ENCODE results near the gene NEAT1.
"Not testable (repeated sequence)": the region's sequence is repeated elsewhere in the genome, so short reads cannot be mapped to it uniquely, and the experiment has no call there.

NEAT1 gene

DNA sequence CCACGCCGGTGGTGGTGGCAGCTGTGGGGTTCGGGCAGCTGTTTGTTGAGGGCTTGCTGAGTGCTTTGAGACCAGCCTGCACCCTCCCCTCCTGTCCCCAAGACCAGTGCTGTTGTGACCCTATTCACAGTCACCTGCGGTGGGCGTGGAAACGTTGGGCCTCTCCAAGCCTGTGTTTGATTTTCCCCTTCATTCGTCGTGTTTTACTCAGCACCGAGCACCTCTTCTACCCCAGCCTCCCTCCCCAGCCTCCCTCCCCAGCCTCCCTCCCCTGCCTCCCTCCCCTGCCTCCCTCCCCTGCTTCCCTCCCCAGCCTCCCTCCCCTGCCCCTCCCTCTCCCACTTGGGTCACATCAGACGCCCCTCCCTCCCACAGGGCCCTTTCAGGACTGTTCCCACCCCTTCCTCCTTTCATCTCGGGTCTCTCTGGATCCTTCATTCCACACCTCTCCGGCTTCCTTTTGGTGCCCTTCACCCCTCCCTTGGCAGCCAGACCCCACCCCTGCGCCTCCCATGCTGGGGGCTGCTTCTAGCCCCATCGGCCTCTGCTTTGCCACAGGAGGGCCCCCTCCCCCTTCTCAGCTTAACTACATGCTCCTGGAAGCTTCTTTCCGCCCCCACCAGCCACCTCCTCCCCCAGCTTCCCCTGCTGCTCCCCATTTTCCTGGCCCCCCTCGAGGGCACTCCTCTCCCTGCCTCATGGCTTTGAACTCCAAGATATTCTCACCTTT, 21.4 kb upstream of the NEAT1 start:
- H3K4me3 ChIP-seq (ENCODE audit: low read length): no peak overlapping the region
- H3K9ac ChIP-seq (ENCODE audit: low read depth, low read length): no peak overlapping the region
- H3K9me3 ChIP-seq (ENCODE audit: insufficient read depth, low read depth, low read length): no peaks in the 10 kb centered on the region
- peaks cover 2% of the 10 kb centered on the region; the same call in 1 of the 2 replicates for H3K4me1 ChIP-seq (ENCODE audit: insufficient read depth, low read length)
- no peak overlapping the region for H3K27ac ChIP-seq (ENCODE audit: low read length)
- peaks cover 23% of the 10 kb centered on the region for H3K36me3 ChIP-seq (ENCODE audit: insufficient read depth, low read depth, low read length)
- H3K27me3 ChIP-seq (ENCODE audit: insufficient read depth, low read length): no peaks in the 10 kb centered on the region

DNA sequence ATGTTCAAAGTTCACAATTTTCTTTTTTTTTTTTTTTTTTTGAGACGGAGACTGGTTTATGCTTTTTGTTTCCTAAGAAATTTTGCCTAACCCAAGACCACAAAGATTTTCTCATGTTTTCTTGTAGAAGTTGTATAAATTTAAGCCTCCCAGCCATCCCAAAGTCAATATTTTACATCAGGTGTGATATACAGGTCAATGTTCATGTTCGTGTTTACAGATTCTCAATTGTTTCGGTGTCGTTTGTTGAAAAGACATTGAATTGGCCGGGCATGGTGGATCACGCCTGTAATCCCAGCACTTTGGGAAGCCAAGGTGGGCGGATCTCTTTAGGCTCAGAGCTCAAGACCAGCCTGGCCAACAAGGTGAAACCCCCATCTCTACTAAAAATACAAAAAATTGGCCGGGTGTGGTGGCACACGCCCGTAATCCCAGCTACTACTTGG, 20.8 kb upstream of the NEAT1 start:
- peaks cover 2% of the 10 kb centered on the region; the same call in 1 of the 2 replicates for H3K4me1 ChIP-seq (ENCODE audit: insufficient read depth, low read length)
- no peak overlapping the region for H3K4me3 ChIP-seq (ENCODE audit: low read length)
- H3K36me3 ChIP-seq (ENCODE audit: insufficient read depth, low read depth, low read length): peaks cover 23% of the 10 kb centered on the region
- no peaks in the 10 kb centered on the region for H3K27me3 ChIP-seq (ENCODE audit: insufficient read depth, low read length)
- H3K9ac ChIP-seq (ENCODE audit: low read depth, low read length): no peak overlapping the region
- no peak overlapping the region for H3K27ac ChIP-seq (ENCODE audit: low read length)
- no peaks in the 10 kb centered on the region for H3K9me3 ChIP-seq (ENCODE audit: insufficient read depth, low read depth, low read length)

DNA sequence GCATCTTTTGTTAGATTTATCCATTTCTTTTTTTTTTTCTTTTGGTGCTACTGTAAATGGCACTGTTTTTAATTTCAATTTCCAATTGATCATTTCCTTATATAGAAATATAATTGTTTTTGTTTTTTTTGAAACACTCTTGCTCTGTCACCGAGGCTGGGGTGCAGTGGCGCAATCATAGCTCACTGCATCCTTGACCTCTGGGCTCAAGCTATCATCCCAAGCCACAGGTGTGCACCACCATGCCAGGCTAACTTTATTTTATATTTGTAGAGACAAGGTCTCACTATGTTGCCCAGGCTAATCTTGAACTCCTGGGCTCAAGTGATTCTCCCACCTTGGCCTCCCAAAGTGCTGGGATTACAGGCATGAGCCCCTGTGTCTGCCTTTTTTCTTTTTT, 19.8 kb upstream of the NEAT1 start:
- no peak overlapping the region for H3K27ac ChIP-seq (ENCODE audit: low read length)
- peaks cover 2% of the 10 kb centered on the region; the same call in 1 of the 2 replicates for H3K4me1 ChIP-seq (ENCODE audit: insufficient read depth, low read length)
- H3K4me3 ChIP-seq (ENCODE audit: low read length): no peak overlapping the region
- H3K36me3 ChIP-seq (ENCODE audit: insufficient read depth, low read depth, low read length): peaks cover 17% of the 10 kb centered on the region
- H3K9me3 ChIP-seq (ENCODE audit: insufficient read depth, low read depth, low read length): no peaks in the 10 kb centered on the region
- no peak overlapping the region for H3K9ac ChIP-seq (ENCODE audit: low read depth, low read length)
- no peaks in the 10 kb centered on the region for H3K27me3 ChIP-seq (ENCODE audit: insufficient read depth, low read length)

DNA sequence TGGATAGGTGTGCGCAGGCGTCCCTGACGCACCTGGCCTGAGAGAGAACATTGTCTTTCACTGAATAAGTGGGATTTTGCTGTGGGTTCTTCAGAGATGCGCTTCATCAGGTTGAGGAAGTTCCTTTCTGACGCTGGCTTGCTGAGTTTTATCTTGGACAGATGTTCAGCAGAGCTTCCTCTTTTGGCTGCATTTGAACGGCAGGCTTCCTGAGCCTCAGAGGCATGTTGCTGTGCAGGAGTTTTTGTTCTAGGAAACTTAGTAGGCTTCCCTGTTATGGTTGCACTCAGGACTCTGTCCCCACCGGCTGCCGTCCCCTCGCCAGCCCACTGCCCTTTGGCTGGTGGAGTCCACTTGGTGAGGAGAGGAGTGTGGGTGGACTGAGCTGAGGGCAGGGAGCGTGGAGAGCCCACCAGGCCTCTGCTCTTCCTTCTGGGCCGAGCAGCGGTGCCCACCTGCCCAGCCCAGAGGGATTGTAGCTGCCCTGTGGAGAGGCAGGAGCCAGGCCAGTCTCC, 18.9 kb upstream of the NEAT1 start:
- H3K9ac ChIP-seq (ENCODE audit: low read depth, low read length): no peak overlapping the region
- peaks cover 22% of the 10 kb centered on the region for H3K36me3 ChIP-seq (ENCODE audit: insufficient read depth, low read depth, low read length)
- no peaks in the 10 kb centered on the region for H3K9me3 ChIP-seq (ENCODE audit: insufficient read depth, low read depth, low read length)
- H3K4me3 ChIP-seq (ENCODE audit: low read length): no peak overlapping the region
- H3K4me1 ChIP-seq (ENCODE audit: insufficient read depth, low read length): peaks cover 2% of the 10 kb centered on the region; the same call in 1 of the 2 replicates
- no peak overlapping the region for H3K27ac ChIP-seq (ENCODE audit: low read length)
- H3K27me3 ChIP-seq (ENCODE audit: insufficient read depth, low read length): no peaks in the 10 kb centered on the region

DNA sequence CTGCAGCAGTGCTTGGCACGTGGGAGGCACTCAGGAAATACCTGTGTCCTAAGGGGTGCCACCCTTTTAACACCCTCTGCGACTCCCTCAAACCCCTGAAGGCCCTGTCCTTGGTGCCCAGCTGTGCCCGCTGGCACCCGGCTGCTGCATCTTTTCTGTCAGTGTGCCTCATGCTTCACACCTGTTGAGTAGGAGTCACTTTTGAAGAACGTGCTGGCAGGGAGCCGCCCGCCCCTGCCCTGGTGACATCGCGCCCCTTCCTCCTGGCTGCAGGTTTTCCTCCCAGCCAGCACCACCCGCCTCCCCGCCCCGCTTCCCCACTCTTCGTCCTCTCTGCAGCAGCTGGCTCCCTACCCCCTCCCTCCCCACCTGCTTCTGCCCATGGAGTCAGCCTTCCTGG, 18.4 kb upstream of the NEAT1 start:
- Histone ChIP-seq H3K4me3 (ENCODE audit: low read length) (no peak overlapping the region), H3K27ac (ENCODE audit: low read length) (no peak overlapping the region), H3K27me3 (ENCODE audit: insufficient read depth, low read length) (no peaks in the 10 kb centered on the region), H3K9me3 (ENCODE audit: insufficient read depth, low read depth, low read length) (no peaks in the 10 kb centered on the region), H3K4me1 (ENCODE audit: insufficient read depth, low read length) (peaks cover 2% of the 10 kb centered on the region; the same call in 1 of the 2 replicates), H3K36me3 (ENCODE audit: insufficient read depth, low read depth, low read length) (peaks cover 23% of the 10 kb centered on the region), H3K9ac (ENCODE audit: low read depth, low read length) (no peak overlapping the region)

DNA sequence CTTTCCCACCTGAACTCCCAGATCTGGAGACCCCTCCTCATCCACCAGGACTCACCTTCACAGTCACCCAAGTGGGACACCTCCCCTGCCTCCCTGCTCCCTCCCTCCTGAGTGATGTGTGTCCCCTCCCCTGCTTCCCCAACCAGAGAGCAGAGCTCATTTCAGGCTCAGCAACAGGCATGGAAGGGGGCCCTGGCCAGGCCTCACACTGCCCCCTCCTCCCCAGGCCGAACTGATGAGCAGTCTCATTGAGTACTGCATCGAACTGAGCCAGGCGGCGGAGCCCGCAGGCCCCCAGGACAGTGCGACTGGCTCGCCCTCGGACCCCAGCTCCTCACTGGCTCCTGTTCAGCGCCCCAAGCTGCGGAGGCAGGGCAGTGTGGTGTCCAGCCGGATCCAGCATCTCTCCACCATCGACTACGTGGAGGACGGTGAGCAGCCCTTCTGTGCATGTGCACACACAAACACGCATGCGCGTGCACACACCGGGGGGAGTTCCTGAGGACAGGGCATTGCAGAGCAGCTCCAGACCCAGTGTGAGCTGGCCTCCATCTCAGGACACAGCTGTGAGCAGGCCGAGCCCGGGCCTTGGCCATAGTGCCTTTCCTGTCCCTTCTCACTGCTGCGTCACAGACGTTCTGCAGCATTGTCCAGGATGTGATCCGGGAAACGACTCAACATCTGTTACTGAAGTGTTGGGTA, 17.8 kb upstream of the NEAT1 start:
- Histone ChIP-seq H3K9ac (ENCODE audit: low read depth, low read length) (no peak overlapping the region), H3K9me3 (ENCODE audit: insufficient read depth, low read depth, low read length) (no peaks in the 10 kb centered on the region), H3K27ac (ENCODE audit: low read length) (no peak overlapping the region), H3K27me3 (ENCODE audit: insufficient read depth, low read length) (no peaks in the 10 kb centered on the region), H3K36me3 (ENCODE audit: insufficient read depth, low read depth, low read length) (peaks cover 29% of the 10 kb centered on the region), H3K4me3 (ENCODE audit: low read length) (no peak overlapping the region), H3K4me1 (ENCODE audit: insufficient read depth, low read length) (peaks cover 2% of the 10 kb centered on the region; the same call in 1 of the 2 replicates)

DNA sequence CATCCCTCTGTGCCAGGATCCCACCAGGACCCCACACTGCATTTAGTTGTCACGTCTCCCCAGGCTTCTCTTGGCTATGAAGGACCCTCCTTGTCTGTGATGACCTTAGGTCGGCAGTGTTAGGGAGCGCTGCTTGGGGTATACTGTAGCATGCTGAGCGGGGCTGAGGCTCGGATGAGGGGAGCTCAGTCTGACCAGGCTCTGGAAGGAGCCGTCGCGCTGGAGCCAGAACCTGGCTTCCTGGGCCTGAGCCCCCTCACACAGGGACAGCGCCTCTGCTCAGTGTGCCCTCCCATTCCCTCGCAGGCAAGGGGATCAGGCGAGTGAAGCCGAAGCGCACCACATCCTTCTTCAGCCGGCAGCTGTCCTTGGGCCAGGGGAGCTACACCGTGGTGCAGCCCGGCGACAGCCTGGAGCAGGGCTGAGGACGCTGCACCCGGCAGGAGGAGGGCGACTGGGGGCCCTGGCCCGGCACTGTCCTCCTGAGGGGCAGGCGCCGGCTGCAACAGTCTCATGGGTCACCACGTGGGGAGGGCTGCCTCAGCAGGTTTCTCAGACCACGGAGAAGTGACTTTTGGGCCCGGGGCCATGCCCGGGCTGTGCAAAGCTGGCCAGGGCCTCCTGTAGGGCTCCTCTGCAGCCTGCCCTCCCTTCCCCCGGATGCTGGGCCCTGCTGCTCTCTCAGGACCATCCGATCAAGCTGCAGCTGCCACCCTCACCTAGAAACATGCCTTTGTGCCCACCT, 11.5 kb upstream of the NEAT1 start:
- Histone ChIP-seq H3K36me3 (ENCODE audit: insufficient read depth, low read depth, low read length) (peaks cover 14% of the 10 kb centered on the region), H3K27me3 (ENCODE audit: insufficient read depth, low read length) (no peaks in the 10 kb centered on the region), H3K9ac (ENCODE audit: low read depth, low read length) (no peak overlapping the region), H3K4me1 (ENCODE audit: insufficient read depth, low read length) (no peaks in the 10 kb centered on the region), H3K27ac (ENCODE audit: low read length) (no peak overlapping the region), H3K9me3 (ENCODE audit: insufficient read depth, low read depth, low read length) (no peaks in the 10 kb centered on the region), H3K4me3 (ENCODE audit: low read length) (no peak overlapping the region)

DNA sequence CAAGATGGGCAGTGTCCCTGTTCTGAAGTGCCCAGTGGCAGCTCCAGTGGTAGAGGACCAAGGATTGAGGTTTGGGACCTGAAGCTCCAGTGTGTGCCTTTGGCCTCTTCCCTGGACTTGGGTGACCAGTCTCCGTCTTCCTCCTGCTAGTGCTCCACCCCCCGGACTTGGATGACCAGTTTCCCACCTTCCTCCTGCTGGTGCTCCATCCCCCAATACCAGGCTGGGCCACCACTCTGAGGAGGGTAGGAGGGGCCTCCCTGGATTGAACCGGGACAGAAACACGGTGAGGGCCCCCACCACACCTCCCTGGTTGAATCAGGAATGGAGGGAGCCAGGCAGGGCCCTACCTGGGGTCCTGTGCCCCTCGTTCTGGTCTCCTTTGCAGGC, 10.9 kb upstream of the NEAT1 start:
- H3K36me3 ChIP-seq (ENCODE audit: insufficient read depth, low read depth, low read length): peaks cover 14% of the 10 kb centered on the region
- H3K27me3 ChIP-seq (ENCODE audit: insufficient read depth, low read length): no peaks in the 10 kb centered on the region
- peaks cover 2% of the 10 kb centered on the region; the same call in 1 of the 2 replicates for H3K4me1 ChIP-seq (ENCODE audit: insufficient read depth, low read length)
- no peak overlapping the region for H3K27ac ChIP-seq (ENCODE audit: low read length)
- H3K4me3 ChIP-seq (ENCODE audit: low read length): no peak overlapping the region
- H3K9ac ChIP-seq (ENCODE audit: low read depth, low read length): no peak overlapping the region
- H3K9me3 ChIP-seq (ENCODE audit: insufficient read depth, low read depth, low read length): no peaks in the 10 kb centered on the region

DNA sequence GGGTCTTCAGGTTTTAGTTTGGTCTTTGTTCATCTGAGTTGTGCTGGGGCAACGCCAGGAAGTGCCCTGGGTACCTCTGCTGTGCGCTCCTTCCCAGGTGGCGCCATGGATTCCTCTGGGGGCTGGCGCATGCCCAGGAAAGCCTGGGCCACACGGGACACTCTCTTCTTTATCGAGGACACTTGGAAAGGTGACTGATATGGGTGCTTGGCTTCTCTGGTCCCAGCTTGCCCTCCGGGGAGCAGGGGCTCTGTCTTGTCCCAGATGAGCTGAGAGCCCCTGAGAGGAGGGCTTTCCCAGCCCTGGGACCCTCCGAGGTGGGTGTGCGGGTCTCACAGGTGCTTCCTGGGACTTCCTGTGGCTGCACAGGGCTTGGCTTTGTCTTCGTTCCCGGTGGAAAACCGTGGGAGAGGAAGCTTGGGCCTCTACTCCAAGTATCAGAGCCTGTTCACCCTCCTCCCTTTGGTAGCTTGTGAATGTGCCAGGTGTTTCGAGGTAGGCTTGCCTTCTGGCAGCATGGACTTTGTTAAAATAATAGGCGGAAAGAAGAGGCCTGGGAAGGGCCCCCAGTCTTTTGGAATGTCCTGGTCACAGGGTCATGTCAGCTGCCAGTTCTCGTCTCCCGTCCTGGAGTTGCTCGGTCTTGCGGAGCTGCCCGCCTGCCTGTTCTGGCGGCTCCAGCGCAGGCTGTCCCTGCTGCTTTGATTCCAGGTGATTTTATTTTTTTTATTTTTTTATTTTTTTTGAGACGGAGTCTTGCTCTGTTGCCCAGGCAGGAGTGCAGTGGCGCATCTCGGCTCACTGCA, 10.1 kb upstream of the NEAT1 start:
- Histone ChIP-seq H3K27me3 (ENCODE audit: insufficient read depth, low read length) (no peaks in the 10 kb centered on the region), H3K4me3 (ENCODE audit: low read length) (no peak overlapping the region), H3K4me1 (ENCODE audit: insufficient read depth, low read length) (peaks cover 8% of the 10 kb centered on the region; the same call in 1 of the 2 replicates), H3K27ac (ENCODE audit: low read length) (no peak overlapping the region), H3K9ac (ENCODE audit: low read depth, low read length) (no peak overlapping the region), H3K36me3 (ENCODE audit: insufficient read depth, low read depth, low read length) (peaks cover 14% of the 10 kb centered on the region), H3K9me3 (ENCODE audit: insufficient read depth, low read depth, low read length) (no peaks in the 10 kb centered on the region)

DNA sequence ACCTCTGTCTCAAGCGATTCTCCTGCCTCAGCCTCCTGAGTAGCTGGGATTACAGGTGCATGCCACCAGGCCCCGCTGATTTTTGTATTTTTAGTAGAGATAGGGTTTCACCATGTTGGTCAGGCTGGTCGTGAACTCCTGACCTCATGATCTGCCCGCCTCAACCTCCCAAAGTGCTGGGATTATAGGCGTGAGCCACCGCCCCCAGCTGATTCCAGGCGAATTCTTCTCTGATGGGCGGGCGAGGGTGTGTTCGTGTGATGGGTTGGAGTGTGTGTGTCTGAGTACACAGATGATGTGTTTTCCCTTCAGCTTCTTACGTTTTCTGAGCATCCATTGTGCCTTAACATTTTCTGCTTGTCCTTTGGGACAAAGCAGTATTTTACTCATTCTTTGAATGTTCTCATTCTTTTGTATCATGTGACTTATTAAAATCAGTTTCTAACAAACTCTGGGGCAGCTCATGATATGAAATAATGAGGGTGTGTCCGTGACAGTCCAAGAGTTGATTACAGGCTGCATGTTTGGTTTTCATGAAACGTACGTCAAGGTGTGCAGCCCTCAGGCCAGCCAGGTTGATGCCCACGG, 9.4 kb upstream of the NEAT1 start:
- peaks cover 14% of the 10 kb centered on the region for H3K36me3 ChIP-seq (ENCODE audit: insufficient read depth, low read depth, low read length)
- not testable (repeated sequence) for H3K27ac ChIP-seq (ENCODE audit: low read length); H3K4me3 ChIP-seq (ENCODE audit: low read length); H3K9ac ChIP-seq (ENCODE audit: low read depth, low read length); H3K4me1 ChIP-seq (ENCODE audit: insufficient read depth, low read length); H3K9me3 ChIP-seq (ENCODE audit: insufficient read depth, low read depth, low read length); H3K27me3 ChIP-seq (ENCODE audit: insufficient read depth, low read length)
